Measurements from ENCODE around the gene PLCB1.

PLCB1 gene

GRCh38 chr20:8248051-8248450 lies 116.0 kb downstream of the PLCB1 start:
- DNase-seq, result no peak

- DNase-seq, result no peak
Measured at GRCh38 chr20:8249634-8250033, 117.6 kb downstream of the PLCB1 start.

GRCh38 chr20:8250539-8251200 lies 118.6 kb downstream of the PLCB1 start:
- no peak for DNase-seq

GRCh38 chr20:8251201-8251575 lies 119.1 kb downstream of the PLCB1 start:
- no peak for DNase-seq

GRCh38 chr20:8254911-8255582 lies 123.0 kb downstream of the PLCB1 start:
- no peak for DNase-seq

GRCh38 chr20:8255945-8256632 lies 124.0 kb downstream of the PLCB1 start:
- no peak for DNase-seq

GRCh38 chr20:8260837-8261251 lies 128.8 kb downstream of the PLCB1 start:
- no peak for DNase-seq

GRCh38 chr20:8262721-8263120 lies 130.7 kb downstream of the PLCB1 start:
- DNase-seq, result no peak

GRCh38 chr20:8265588-8265987 lies 133.5 kb downstream of the PLCB1 start:
- DNase-seq, result no peak

- no peak for DNase-seq
Measured at GRCh38 chr20:8267009-8267408, 134.9 kb downstream of the PLCB1 start.

GRCh38 chr20:8271727-8272126 lies 139.7 kb downstream of the PLCB1 start:
- no peak for DNase-seq

GRCh38 chr20:8272766-8273165 lies 140.7 kb downstream of the PLCB1 start:
- no peak for DNase-seq

GRCh38 chr20:8284902-8285301 lies 152.8 kb downstream of the PLCB1 start:
- no peak for DNase-seq

- DNase-seq, result peak; percentile 99
Measured at GRCh38 chr20:8287340-8287739, 155.3 kb downstream of the PLCB1 start.

- DNase-seq, result no peak
Measured at GRCh38 chr20:8291200-8291599, 159.1 kb downstream of the PLCB1 start.

GRCh38 chr20:8291873-8292272 lies 159.8 kb downstream of the PLCB1 start:
- no peak for DNase-seq

GRCh38 chr20:8292793-8293192 lies 160.7 kb downstream of the PLCB1 start:
- no peak for DNase-seq

GRCh38 chr20:8293750-8294149 lies 161.7 kb downstream of the PLCB1 start:
- DNase-seq, result no peak

GRCh38 chr20:8296536-8296935 lies 164.5 kb downstream of the PLCB1 start:
- DNase-seq, result no peak

- no peak for DNase-seq
Measured at GRCh38 chr20:8298426-8299043, 166.5 kb downstream of the PLCB1 start.

- no peak for DNase-seq
Measured at GRCh38 chr20:8299921-8300320, 167.9 kb downstream of the PLCB1 start.

- no peak for DNase-seq
Measured at GRCh38 chr20:8301655-8302054, 169.6 kb downstream of the PLCB1 start.

- DNase-seq, result no peak
Measured at GRCh38 chr20:8303651-8304050, 171.6 kb downstream of the PLCB1 start.
